SK-N-SH treated with all-trans-retinoic acid at 6 μM for 48 hours (cell line): ENCODE data around the gene JARID2.

Experiments used
- ISL1 ChIP-seq: fragments of 250-450 bp; sonication (Bioruptor Pico); IDR thresholded peaks from 2 replicates; pipeline ENCODE4 v2.1.2; 2022; ENCODE audit warnings: mild to moderate bottlenecking, moderate library complexity
- TOX ChIP-seq: fragments of 250-450 bp; sonication (Bioruptor Pico); IDR thresholded peaks from 2 replicates; pipeline ENCODE4 v1.8.0; 2021; ENCODE audit warnings: mild to moderate bottlenecking, moderate library complexity, borderline replicate concordance
- ZNF8 ChIP-seq: fragments of 450-650 bp; formaldehyde crosslinking; IDR thresholded peaks from 2 replicates; pipeline ENCODE4 v1.5.0; 2020; ENCODE audit warnings: mild to moderate bottlenecking, moderate library complexity

DNA sequence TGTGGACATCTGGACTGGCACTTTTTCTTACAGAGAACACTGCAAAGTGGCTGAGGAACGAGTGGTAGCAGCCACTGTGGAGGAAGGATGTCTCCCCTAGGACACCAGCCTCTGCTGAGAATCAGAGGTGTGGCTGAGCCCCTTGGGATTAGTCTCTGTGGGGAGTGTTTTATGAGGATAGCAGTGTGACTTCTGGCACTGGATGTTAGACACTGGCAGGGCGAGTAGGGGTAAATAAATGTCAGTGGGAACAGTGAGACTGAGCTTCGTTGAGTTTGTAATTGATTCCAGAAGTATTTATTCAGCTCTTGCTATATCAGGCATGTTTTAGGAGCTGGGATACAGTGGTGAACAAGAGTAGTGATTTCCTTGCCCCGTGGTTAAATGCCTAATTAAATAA is 124.0 kb downstream of the JARID2 start:
- TF ChIP-seq ISL1 (CRISPR knock-in tag) = no peak
- no peak for TF ChIP-seq TOX (CRISPR knock-in tag)
- TF ChIP-seq ZNF8 (CRISPR knock-in tag) = no peak
